Measurements from ENCODE around the gene NT5E.

The NT5E gene

DNA sequence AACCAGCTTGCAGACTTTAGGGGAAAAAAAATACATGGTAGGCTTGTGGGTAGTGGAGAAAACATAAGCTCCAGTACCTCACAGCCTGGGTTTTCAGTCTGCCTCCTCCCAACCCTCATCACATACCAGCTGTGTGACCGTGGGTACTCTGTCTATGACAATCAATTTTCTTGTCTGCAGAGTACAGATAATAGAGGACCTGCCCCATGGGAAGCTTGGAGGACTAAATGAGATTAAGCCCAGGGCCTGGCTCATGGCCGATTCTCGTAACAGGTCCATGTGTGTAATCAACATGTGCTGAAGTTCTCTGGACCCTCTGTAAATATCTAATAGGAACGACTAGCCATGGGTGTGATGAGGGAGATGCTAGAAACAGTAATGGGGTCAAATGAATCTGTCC lies 34.0 kb downstream of the NT5E start:
- CTCF ChIA-PET, result interaction anchor here (0.7 to 11.1 kb wide), 23 partner anchors 10 to 182 kb away, joined by 3 to 186 read pairs (median 11); partner anchors contain the start of gene NT5E
- DNase-seq (ENCODE audit: extremely low spot score), result no peak

GRCh38 chr6:85484948-85485347 lies 35.1 kb downstream of the NT5E start:
- TF ChIP-seq, protein P1, sequence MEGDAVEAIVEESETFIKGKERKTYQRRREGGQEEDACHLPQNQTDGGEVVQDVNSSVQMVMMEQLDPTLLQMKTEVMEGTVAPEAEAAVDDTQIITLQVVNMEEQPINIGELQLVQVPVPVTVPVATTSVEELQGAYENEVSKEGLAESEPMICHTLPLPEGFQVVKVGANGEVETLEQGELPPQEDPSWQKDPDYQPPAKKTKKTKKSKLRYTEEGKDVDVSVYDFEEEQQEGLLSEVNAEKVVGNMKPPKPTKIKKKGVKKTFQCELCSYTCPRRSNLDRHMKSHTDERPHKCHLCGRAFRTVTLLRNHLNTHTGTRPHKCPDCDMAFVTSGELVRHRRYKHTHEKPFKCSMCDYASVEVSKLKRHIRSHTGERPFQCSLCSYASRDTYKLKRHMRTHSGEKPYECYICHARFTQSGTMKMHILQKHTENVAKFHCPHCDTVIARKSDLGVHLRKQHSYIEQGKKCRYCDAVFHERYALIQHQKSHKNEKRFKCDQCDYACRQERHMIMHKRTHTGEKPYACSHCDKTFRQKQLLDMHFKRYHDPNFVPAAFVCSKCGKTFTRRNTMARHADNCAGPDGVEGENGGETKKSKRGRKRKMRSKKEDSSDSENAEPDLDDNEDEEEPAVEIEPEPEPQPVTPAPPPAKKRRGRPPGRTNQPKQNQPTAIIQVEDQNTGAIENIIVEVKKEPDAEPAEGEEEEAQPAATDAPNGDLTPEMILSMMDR (IDR thresholded peaks at IDR 0.05; ENCODE audit: control extremely low read depth, extremely low read depth, low read depth, missing control alignments), result no peak
- DNase-seq (ENCODE audit: extremely low spot score), result no peak
- CTCF ChIA-PET, result interaction anchor here (0.9 to 11.1 kb wide), 11 partner anchors 11 to 131 kb away, joined by 3 to 186 read pairs (median 58); partner anchors contain the start of gene NT5E
- POLR2A ChIA-PET, result no interaction called here

More for the DNA sequence above, 34.0 kb downstream of the NT5E start:
- TF ChIP-seq, protein P1 (IDR thresholded peaks at IDR 0.05; ENCODE audit: control extremely low read depth, extremely low read depth, low read depth, missing control alignments), result no peak
- POLR2A ChIA-PET, result no interaction called here

DNA sequence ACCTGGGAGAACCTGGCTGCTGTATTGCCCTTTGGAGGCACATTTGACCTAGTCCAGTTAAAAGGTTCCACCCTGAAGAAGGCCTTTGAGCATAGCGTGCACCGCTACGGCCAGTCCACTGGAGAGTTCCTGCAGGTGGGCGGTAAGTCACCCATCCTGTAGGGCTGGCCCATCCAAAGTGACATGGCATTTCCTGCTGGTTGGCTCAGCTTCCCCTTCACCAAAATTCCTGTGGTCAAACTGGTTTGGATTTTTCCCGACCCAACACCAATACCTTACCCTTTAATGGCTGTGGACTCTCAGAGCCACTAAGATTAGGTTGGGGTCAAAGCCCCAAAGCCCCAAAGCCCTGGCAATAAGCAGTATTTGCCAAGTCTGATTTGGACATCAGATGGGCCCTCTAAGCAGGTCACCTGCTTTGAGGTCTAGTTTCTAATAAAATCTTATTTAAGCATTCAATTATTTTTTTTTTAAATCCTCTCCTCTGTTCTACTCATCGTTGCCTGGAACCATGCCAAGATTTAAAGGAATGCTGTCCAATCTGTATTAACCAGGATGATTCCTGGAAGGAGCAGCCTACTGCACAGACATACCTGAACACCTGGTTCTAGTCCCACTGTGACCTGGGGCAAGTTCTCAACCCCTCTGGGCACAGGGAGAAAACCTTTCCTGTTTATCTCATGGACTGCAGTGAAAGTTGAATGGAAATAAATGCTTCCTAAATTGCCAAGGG lies 40.8 kb downstream of the NT5E start:
- TF ChIP-seq, protein P1 (IDR thresholded peaks at IDR 0.05; ENCODE audit: control extremely low read depth, extremely low read depth, low read depth, missing control alignments), result no peak
- ChIA-PET CTCF (interaction anchor here (1.6 to 10.5 kb wide), 3 partner anchors 8 to 135 kb away, joined by 4 to 134 read pairs (median 17); no protein-coding TSS in a partner anchor), POLR2A (no interaction called here)
- DNase-seq (ENCODE audit: extremely low spot score), result no peak

GRCh38 chr6:85493389-85493788 lies 43.5 kb downstream of the NT5E start:
- TF ChIP-seq, protein P1 (IDR thresholded peaks at IDR 0.05; ENCODE audit: control extremely low read depth, extremely low read depth, low read depth, missing control alignments), result no peak
- CTCF ChIA-PET, result interaction anchor here (0.8 to 10.5 kb wide), 5 partner anchors 10 to 49 kb away, joined by 3 to 134 read pairs (median 5); no protein-coding TSS in a partner anchor
- no peak for DNase-seq (ENCODE audit: extremely low spot score)
- POLR2A ChIA-PET, result interaction anchor here (1.0 kb wide), 1 partner anchor 186 kb away, joined by 3 read pairs; no protein-coding TSS in a partner anchor

DNA sequence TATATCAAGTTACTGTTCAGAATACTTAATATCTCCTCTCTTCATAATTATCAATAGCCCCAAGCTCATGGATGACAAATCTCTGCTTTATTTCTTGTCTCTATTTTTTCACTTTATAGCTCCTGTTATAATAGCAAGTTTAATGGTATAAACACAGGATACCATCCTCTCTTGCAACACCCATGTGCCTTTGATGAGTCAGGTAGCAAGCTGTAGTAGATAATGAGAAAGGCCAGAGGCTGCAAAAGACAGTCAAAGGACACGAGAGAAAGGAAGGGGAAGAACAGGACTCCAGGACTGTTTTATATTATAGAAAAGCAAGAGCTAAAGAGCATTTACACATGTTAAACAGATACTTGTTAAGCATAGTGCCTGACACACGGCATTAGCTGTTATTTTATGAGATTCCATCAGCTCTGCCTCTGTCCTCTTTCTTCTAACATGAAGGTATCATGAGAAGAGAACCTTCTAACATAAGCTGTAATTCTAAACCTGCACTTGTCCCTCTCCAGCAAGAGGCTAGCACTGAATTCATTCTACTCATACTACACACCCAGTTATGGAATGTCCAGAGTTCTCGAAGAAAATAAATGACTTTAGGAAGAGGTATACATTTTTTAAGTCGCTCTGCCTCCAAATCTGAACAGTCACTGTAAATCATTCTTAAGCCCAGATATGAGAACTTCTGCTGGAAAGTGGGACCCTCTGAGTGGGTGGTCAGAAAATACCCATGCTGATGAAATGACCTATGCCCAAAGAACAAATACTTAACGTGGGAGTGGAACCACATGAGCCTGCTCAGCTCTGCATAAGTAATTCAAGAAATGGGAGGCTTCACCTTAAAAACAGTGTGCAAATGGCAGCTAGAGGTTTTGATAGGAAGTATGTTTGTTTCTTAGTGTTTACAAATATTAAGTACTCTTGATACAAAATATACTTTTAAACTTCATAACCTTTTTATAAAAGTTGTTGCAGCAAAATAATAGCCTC lies 45.0 kb downstream of the NT5E start:
- POLR2A ChIA-PET, result no interaction called here
- CTCF ChIA-PET, result interaction anchor here (0.8 to 10.5 kb wide), 6 partner anchors 12 to 140 kb away, joined by 3 to 134 read pairs (median 4); no protein-coding TSS in a partner anchor
- no peak for DNase-seq (ENCODE audit: extremely low spot score)
- TF ChIP-seq, protein P1 (IDR thresholded peaks at IDR 0.05; ENCODE audit: control extremely low read depth, extremely low read depth, low read depth, missing control alignments), result no peak

DNA sequence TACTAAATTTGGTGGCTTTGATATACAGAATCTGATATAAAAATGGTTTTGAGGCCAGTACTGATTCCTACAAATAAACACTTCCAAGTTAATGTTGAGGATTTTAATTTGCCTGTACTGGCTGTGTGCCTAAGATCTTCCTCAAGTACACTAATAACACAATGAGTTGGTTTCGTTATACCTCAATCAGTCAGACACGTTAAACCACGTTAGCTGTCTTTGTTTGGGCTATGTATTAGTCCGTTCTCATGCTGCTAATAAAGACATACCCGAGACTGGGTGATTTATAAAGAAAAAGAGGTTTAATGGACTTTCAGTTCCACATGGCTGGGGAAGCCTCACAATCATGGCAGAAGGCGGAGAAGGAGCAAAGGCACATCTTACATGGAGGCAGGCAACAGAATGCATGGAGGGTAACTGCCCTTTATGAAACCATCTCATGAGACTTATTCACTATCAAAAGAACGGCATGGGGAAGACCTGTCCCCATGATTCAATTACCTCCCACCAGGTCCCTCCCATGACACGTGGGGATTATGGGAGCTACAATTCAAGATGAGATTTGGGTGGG lies 46.2 kb downstream of the NT5E start:
- DNase-seq (ENCODE audit: extremely low spot score), result no peak
- POLR2A ChIA-PET, result no interaction called here
- CTCF ChIA-PET, result interaction anchor here (1.0 to 10.5 kb wide), 5 partner anchors 13 to 197 kb away, joined by 3 to 134 read pairs (median 3); no protein-coding TSS in a partner anchor
- TF ChIP-seq, protein P1 (IDR thresholded peaks at IDR 0.05; ENCODE audit: control extremely low read depth, extremely low read depth, low read depth, missing control alignments), result no peak

All from GM10248 (cell line).